Measurements from ENCODE around the gene CAMTA2.

Gene CAMTA2

DNA sequence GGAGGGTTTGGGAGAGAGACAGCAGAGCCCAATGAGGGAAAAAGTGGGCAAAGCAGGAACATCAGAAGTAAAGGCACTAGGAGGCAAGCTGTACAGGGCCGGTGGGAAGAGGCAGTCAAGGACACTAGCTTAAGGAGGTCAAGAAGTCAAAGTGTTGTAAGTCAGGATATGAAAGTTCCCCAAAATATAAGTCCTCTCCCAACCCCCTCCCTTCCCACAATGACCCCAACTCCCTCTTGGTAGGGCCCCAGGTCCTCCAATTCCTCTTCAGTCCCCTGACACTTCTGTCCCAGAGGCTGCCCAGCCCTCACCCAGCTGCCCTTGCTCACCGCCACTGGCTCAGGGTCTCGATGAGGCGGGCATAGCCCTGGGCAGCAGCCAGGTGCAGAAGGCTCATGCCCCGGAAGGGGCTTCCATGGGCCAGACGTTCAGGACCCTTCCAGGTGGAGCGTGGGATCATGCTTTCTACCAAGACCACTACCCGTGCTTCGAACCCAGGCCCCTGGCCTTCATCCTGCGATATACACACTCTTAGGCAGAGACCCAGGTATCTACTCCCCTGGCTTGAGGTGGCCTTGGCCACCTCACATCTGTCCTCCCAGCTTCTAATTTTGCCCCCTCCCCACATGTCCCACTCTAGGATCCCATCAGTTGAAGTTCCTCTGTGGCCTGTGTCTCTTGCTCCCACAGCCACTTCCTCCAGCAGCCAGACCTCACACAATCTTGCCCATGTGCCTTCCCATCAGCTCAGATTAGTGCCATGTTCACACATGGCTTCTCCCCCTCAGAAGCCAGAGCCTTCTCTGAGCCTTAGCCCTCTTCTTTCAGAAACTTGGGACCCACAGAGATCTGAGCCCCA is 14.0 kb downstream of the CAMTA2 start:
- H3K4me3 ChIP-seq (ENCODE audit: control insufficient read depth, low read depth, low read length), result no peak overlapping the region
- no peak for TF ChIP-seq CTCF (conservative IDR thresholded peaks at IDR 0.05; ENCODE audit: control insufficient read depth, insufficient read depth, low read depth, low read length)
- DNase-seq (ENCODE audit: low read depth), result no peak

DNA sequence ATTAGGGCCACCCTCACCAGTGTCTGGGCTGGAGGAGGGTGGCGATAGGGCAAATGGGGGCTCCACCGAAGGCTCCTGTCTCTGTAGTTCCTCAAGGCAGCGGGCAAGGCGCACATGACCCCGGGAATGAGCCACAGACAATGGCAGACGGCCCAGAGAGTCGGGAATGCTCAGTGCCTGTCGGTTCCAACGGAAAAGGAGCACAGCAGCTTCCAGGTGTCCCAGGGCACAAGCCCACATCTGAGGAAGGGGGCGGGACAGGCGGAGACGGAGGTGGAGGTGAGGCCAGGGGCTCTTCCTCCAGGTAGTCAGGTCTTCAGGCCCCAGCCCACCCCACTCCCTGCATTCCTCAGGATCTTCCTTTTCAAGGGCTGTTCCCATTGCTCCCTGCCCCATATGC is 14.7 kb downstream of the CAMTA2 start:
- H3K4me3 ChIP-seq (ENCODE audit: control insufficient read depth, low read depth, low read length), result no peak overlapping the region
- DNase-seq (ENCODE audit: low read depth), result no peak
- TF ChIP-seq CTCF (conservative IDR thresholded peaks at IDR 0.05; ENCODE audit: control insufficient read depth, insufficient read depth, low read depth, low read length), result no peak

DNA sequence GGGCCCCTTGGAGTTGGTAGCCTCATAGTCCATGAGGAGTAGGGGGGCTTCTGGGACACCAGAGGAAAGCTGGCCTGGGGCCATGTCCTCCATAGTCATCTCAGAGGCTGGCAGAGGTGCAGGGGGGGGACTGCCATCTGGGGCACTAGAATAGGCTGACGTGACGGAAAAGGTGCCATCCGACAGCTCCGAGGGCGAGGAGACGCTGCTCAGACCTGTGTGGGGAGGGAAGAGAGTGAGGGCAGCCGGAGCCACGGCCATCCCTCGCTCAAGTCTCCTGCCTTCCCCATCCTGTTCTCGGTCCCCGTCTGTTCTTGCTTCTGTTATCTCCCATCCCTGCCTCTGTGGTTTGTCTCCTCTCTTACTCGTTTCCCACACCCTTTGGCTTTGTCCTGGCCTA is 15.2 kb downstream of the CAMTA2 start:
- H3K4me3 ChIP-seq (ENCODE audit: control insufficient read depth, low read depth, low read length), result no peak overlapping the region
- no peak for TF ChIP-seq CTCF (conservative IDR thresholded peaks at IDR 0.05; ENCODE audit: control insufficient read depth, insufficient read depth, low read depth, low read length)
- DNase-seq (ENCODE audit: low read depth), result no peak

GRCh38 chr17:4971826-4972225 is 15.6 kb downstream of the CAMTA2 start:
- no peak overlapping the region for H3K4me3 ChIP-seq (ENCODE audit: control insufficient read depth, low read depth, low read length)
- TF ChIP-seq CTCF (conservative IDR thresholded peaks at IDR 0.05; ENCODE audit: control insufficient read depth, insufficient read depth, low read depth, low read length), result no peak
- DNase-seq (ENCODE audit: low read depth), result no peak

DNA sequence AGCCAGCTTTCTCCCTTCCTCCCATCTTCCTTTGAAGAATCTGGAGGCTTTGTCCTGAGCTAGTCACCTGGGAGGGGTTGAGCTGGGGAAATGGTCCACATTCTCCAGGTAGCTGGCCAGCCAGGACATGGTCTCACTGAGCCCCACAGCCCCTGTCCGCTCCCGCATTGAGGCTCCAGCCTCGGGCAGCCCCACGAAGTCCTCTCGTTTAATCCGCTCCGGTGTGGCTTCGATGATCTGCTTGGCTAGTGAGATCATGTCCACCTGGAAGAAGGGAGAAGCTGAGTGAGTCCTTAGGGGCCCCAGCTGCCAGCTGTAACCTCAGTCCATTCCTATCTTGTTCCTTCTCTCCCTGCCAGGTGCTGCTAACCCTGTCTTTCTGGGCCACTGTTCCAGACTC is 17.2 kb downstream of the CAMTA2 start:
- no peak overlapping the region for H3K4me3 ChIP-seq (ENCODE audit: control insufficient read depth, low read depth, low read length)
- no peak for DNase-seq (ENCODE audit: low read depth)
- TF ChIP-seq CTCF (conservative IDR thresholded peaks at IDR 0.05; ENCODE audit: control insufficient read depth, insufficient read depth, low read depth, low read length), result no peak

GRCh38 chr17:4969551-4970173 is 17.8 kb downstream of the CAMTA2 start:
- no peak for TF ChIP-seq CTCF (conservative IDR thresholded peaks at IDR 0.05; ENCODE audit: control insufficient read depth, insufficient read depth, low read depth, low read length)
- peak; percentile 53 for DNase-seq (ENCODE audit: low read depth)
- H3K4me3 ChIP-seq (ENCODE audit: control insufficient read depth, low read depth, low read length), result no peak overlapping the region

Data from fibroblast of mammary gland (primary cell).